Upper lobe of left lung (tissue), 4 donors: ENCODE results near the gene TTC34.

ENCODE experiments used
- CTCF ChIP-seq, 6 experiments: fragments of 450-650 bp in 4 of 6; fragments of 200-600 bp in 2 of 6; sonication (generic) in 2 of 6; IDR thresholded peaks; one replicate each; pipeline ENCODE4 v1.5.1; 2016 to 2019; ENCODE audit warnings: antibody characterized with exemption in 6 of 6
- EP300 ChIP-seq, 4 donors: sonication (generic); formaldehyde crosslinking; IDR thresholded peaks; one replicate each; pipeline ENCODE4 v1.5.1; 2017; ENCODE audit warnings: antibody characterized with exemption in 4 of 4, control low read depth in 2 of 4
- POLR2A ChIP-seq, 4 donors: fragments of 450-650 bp; IDR thresholded peaks; one replicate each; pipeline ENCODE4 v1.5.1; 2016 to 2017; ENCODE audit warnings: antibody characterized with exemption in 4 of 4, mild to moderate bottlenecking in 2 of 4
- POLR2AphosphoS5 ChIP-seq, 2 donors: sonication (generic); formaldehyde crosslinking; IDR thresholded peaks; one replicate each; pipeline ENCODE4 v1.5.1; 2017; ENCODE audit warnings: antibody characterized with exemption in 2 of 2

- no peak for TF ChIP-seq CTCF (IDR thresholded peaks at IDR 0.05)
- no peak for TF ChIP-seq POLR2AphosphoS5 (IDR thresholded peaks at IDR 0.05)
- TF ChIP-seq POLR2A (IDR thresholded peaks at IDR 0.05), result no peak
- TF ChIP-seq EP300 (IDR thresholded peaks at IDR 0.05), result no peak
Observed at GRCh38 chr1:2810281-2810680, 8.8 kb upstream of the TTC34 start.
